GM12892 (cell line): Measurements from ENCODE around the gene LMCD1.

Experiments
- POLR2A ChIP-seq: IDR thresholded peaks from 2 replicates; pipeline ENCODE4 v1.6.1; 2011; ENCODE audit warnings: low read depth, low read length, control low read depth
- POLR2AphosphoS5 ChIP-seq: IDR thresholded peaks from 2 replicates; pipeline ENCODE4 v1.6.1; 2011; ENCODE audit warnings: low read depth, low read length, control low read depth

DNA sequence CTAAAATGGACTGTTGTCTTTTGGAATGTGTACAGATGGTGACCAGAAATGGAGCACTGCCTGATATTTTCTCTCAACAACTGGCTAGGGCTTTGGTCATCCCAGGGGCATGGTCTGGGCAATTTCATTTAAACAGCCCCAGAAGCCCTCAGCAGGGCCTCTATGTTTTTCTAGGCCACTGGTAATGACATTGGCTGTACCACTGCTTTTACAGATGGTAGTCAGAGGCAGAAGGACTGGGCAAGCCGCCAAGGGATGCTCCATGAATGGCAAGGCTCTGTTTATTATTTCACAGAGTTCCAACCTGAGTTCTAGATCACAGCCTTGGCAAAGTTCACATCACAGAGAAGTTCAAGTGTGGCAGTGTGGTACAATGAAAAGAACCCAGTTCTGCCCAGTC is 37.0 kb upstream of the LMCD1 start:
- no peak for TF ChIP-seq POLR2AphosphoS5
- TF ChIP-seq POLR2A = no peak
